Activated T-helper 1 cell treated with Interleukin-2 at 50 U/mL for 16 hours (primary cell): Measurements from ENCODE around the gene NR3C2.

Source experiments
- DNase-seq: peaks from one replicate; pipeline ENCODE4 v3.0.0-alpha.2; 2020; ENCODE audit warnings: low read depth

NR3C2 gene

GRCh38 chr4:148310756-148311155 lies 131.5 kb downstream of the NR3C2 start:
- DNase-seq, result no peak

DNA sequence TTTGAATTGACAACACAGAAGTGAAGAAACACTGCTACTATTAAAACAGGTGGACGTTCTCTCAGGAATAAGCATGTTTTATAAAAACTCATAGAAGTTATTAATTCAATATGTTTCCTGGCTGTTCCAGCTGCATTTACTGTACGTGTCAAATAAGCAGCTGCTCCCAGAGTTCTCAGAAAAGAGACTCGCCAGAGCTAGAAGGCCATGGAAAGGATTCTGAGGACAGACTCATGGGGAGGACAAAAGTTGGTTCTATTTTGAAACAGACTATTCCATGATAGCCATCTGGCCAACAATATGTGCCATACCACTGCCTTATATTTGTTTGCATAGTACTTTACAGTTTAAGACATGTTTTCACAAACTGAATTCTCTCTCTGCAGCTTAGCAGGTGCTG lies 136.5 kb downstream of the NR3C2 start:
- DNase-seq, result no peak

DNA sequence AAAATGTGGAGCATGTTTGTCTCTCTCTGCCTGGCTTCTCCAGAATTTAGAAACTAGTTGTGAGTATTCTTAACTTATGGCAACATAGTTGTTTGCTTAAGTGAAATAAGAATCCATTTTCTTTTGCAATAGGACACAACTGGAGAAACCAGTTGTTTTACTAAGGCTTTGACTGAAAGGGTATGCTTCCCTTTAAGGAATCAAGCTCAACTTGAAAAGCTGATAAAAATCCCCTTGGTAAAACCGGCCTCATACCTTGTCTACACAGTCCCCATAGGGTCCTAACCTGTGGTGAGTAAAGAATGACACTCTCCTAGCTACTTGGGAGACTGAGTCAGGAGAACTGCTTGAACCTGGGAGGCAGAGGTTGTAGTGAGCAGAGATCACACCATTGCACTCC lies 139.8 kb downstream of the NR3C2 start:
- no peak for DNase-seq

DNA sequence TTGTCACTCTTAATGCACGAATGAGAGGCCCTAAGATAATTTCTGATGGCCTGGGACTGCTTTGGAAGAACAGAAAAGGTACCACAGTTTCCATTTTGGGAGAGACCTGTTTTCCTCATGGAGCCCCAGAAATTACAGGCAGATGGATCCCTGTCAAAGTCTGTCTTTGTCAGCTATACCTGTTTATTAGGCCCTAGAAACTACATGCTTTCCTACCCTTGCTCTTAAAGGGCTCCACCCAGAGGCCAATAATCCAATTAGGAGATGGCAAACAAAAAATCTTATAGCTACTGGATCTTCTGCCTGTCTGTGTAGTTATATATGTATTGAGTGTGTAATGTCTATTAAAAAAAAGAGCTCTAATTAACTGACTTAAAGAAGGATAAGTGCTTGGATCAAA lies 141.3 kb downstream of the NR3C2 start:
- no peak for DNase-seq

GRCh38 chr4:148299337-148299736 lies 142.9 kb downstream of the NR3C2 start:
- DNase-seq, result no peak

GRCh38 chr4:148296498-148296897 lies 145.7 kb downstream of the NR3C2 start:
- no peak for DNase-seq

GRCh38 chr4:148295642-148296041 lies 146.6 kb downstream of the NR3C2 start:
- no peak for DNase-seq

DNA sequence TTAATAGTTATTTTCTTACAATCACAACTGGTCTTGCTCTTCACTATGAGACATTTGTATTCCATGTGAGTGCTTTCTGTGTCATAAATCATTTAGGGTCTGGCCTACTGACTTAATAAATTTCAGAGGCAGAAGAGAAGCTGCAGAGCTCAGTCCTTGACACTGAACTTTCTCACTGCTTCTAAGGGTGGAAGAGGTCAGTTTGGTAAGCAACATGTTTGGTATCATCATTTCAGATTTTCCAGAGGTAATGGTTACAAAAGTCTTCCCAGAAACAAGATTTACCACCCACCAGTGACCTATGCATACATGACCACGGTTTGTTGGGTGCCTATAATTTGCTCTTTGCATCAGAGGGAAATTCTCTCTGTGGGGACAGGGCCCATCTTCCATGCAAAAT lies 148.6 kb downstream of the NR3C2 start:
- DNase-seq, result no peak

GRCh38 chr4:148292686-148293085 lies 149.5 kb downstream of the NR3C2 start:
- DNase-seq, result no peak

GRCh38 chr4:148289740-148290139 lies 152.5 kb downstream of the NR3C2 start:
- no peak for DNase-seq

GRCh38 chr4:148288448-148288847 lies 153.8 kb downstream of the NR3C2 start:
- no peak for DNase-seq

GRCh38 chr4:148287111-148287510 lies 155.1 kb downstream of the NR3C2 start:
- no peak for DNase-seq

- no peak for DNase-seq
Measured at GRCh38 chr4:148286012-148286411, 156.2 kb downstream of the NR3C2 start.

DNA sequence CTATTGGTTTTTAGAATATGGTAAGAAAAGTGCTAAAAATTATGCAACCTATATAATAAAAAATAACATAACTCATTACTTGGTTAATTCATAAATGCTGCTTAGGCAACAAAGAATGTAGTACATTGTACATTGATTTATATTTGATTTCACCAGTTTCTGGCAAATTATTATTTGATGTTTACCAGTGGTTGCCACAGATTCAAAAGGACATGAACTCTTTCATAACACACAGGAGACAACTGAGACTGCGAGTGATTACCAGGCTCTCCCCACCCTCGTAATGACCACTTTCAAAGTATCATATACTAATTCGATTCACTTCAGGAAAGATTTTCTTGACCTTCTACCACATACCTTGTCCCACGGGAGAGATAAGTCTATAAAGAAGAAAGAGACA lies 158.5 kb downstream of the NR3C2 start:
- DNase-seq, result no peak

DNA sequence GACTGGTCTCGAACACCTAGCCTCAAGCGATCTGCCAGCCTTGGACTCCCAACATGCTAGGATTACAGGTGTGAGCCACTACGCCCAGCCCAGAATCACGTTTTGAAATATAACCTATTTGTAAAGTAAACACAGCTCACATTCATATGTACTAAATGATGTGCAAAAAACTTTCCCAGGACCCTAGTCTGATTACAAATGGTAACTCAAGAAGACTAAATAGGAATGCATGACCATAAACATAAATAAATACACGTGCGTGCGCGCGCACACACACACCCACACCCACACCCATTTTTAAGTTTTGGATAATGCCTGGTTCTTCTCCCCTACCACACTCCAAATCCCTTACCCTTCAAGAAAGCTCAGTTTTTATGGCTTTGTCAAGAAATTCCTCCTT lies 163.9 kb downstream of the NR3C2 start:
- no peak for DNase-seq

- no peak for DNase-seq
Measured at GRCh38 chr4:148275266-148275665, 166.9 kb downstream of the NR3C2 start.

GRCh38 chr4:148273501-148273986 lies 168.7 kb downstream of the NR3C2 start:
- DNase-seq, result no peak

DNA sequence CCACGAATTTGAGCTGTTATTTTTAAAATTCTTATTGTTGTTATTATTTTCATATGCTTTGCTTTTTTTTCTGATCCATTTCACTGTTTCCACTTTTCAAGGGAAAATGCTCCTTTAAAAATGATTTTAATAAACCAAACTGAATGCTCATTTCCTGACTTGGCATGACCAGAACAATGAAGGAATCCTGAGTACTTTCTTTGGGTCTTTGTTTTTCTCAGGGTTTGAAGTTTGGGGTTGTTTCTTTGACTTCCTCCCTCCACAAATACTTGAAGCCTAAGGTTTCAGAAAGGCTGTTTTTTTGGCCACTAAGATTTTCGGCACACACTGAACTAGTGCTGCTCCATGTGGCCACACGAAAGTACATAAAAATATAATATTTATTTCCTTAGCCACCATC lies 171.0 kb downstream of the NR3C2 start:
- DNase-seq, result no peak

GRCh38 chr4:148270630-148271029 lies 171.6 kb downstream of the NR3C2 start:
- DNase-seq, result no peak

GRCh38 chr4:148268835-148269234 lies 173.4 kb downstream of the NR3C2 start:
- DNase-seq, result no peak

GRCh38 chr4:148266921-148267320 lies 175.3 kb downstream of the NR3C2 start:
- DNase-seq, result no peak

DNA sequence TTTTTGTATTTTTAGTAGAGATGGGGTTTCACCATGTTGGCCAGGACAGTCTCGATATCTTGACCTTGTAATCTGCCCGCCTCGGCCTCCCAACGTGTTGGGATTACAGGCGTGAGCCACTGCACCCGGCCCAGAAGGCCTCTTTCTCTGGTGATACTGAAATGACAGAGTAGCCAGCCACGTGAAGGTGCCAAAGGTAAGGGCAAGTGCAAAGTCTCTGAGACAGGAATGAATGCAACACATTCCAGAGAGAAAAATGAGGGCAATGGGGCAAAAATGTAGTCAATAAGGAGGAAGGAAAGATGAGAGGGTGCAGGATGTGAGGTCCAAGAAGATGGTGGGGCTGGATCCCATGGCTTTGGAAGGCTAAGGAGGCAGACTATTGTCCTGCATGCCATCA lies 176.0 kb downstream of the NR3C2 start:
- no peak for DNase-seq

- no peak for DNase-seq
Measured at GRCh38 chr4:148265627-148266026, 176.6 kb downstream of the NR3C2 start.

DNA sequence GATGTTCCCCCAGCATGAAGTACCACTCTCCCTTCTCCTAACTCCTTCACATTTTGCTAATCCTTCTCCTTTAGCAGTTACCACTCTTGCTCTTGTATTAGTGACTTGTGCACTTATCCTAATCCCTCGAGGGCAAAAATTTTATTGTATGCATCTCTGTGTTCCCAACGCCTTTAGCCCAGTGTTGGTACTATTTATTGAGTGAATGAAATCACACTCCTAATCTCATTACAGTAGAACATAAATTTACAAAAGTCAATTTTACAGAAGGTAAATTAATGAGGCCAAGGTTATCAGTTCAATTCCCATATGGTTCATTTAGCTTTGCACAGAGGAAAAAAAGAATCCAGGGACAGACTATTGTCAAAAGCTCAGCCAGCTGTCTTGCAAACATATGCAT lies 178.4 kb downstream of the NR3C2 start:
- no peak for DNase-seq

DNA sequence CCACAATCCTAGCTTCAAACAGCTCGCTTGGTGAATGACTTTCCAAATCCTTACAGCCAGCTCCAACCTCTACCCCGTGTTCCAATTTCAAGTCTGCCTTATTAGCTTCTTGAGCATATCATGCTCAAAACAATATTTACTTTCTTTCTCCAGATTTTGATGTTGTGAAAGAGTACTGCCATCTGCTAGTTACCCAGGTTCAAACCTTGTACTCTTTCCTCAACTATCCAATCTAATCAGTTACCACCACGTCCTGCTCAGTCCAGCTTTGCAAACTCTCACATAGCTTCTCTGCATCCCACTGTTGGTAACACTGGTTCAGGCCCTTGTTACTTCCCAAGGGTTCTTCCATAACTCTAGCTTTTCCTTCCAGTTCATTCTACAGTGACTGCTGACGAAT lies 179.1 kb downstream of the NR3C2 start:
- no peak for DNase-seq
